ENCODE data around the gene ENAH.

ENAH gene

GRCh38 chr1:225537554-225538251 is 115.2 kb downstream of the ENAH start:
- DNase-seq (ENCODE audit: low read depth), result no peak
- no peak for TF ChIP-seq CTCF (IDR thresholded peaks at IDR 0.05; ENCODE audit: low read depth, low read length, missing control alignments)
- no peak overlapping the region for H3K4me3 ChIP-seq (ENCODE audit: low read depth, low read length)
- in situ Hi-C loops (cut with HindIII; ENCODE audit: low sequenced_read_pairs), result loop anchor here (5.0 kb wide), 1 partner anchor 85 kb away; no protein-coding TSS in a partner anchor

- DNase-seq (ENCODE audit: low read depth), result no peak
- no peak for TF ChIP-seq CTCF (IDR thresholded peaks at IDR 0.05; ENCODE audit: low read depth, low read length, missing control alignments)
- in situ Hi-C loops (cut with HindIII; ENCODE audit: low sequenced_read_pairs), result loop anchor here (5.0 kb wide), 1 partner anchor 87 kb away; no protein-coding TSS in a partner anchor
- no peak overlapping the region for H3K4me3 ChIP-seq (ENCODE audit: low read depth, low read length)
Observed at GRCh38 chr1:225535280-225535679, 117.6 kb downstream of the ENAH start.

GRCh38 chr1:225534772-225535171 is 118.2 kb downstream of the ENAH start:
- no peak overlapping the region for H3K4me3 ChIP-seq (ENCODE audit: low read depth, low read length)
- in situ Hi-C loops (cut with HindIII; ENCODE audit: low sequenced_read_pairs), result loop anchor here (5.0 kb wide), 1 partner anchor 88 kb away; no protein-coding TSS in a partner anchor
- TF ChIP-seq CTCF (IDR thresholded peaks at IDR 0.05; ENCODE audit: low read depth, low read length, missing control alignments), result no peak
- DNase-seq (ENCODE audit: low read depth), result no peak

GRCh38 chr1:225534135-225534534 is 118.8 kb downstream of the ENAH start:
- no peak overlapping the region for H3K4me3 ChIP-seq (ENCODE audit: low read depth, low read length)
- TF ChIP-seq CTCF (IDR thresholded peaks at IDR 0.05; ENCODE audit: low read depth, low read length, missing control alignments), result no peak
- no peak for DNase-seq (ENCODE audit: low read depth)
- in situ Hi-C loops (cut with HindIII; ENCODE audit: low sequenced_read_pairs), result no loop called here

GRCh38 chr1:225533238-225533637 is 119.7 kb downstream of the ENAH start:
- H3K4me3 ChIP-seq (ENCODE audit: low read depth, low read length), result no peak overlapping the region
- no peak for DNase-seq (ENCODE audit: low read depth)
- TF ChIP-seq CTCF (IDR thresholded peaks at IDR 0.05; ENCODE audit: low read depth, low read length, missing control alignments), result no peak
- in situ Hi-C loops (cut with HindIII; ENCODE audit: low sequenced_read_pairs), result no loop called here

GRCh38 chr1:225532240-225532944 is 120.5 kb downstream of the ENAH start:
- no peak for TF ChIP-seq CTCF (IDR thresholded peaks at IDR 0.05; ENCODE audit: low read depth, low read length, missing control alignments)
- in situ Hi-C loops (cut with HindIII; ENCODE audit: low sequenced_read_pairs), result no loop called here
- H3K4me3 ChIP-seq (ENCODE audit: low read depth, low read length), result no peak overlapping the region
- no peak for DNase-seq (ENCODE audit: low read depth)

Data from astrocyte of the cerebellum (primary cell).